Upper lobe of left lung (tissue), 4 donors: ENCODE measurements around the gene PCDHGA7.

Experiments
- CTCF ChIP-seq, 6 experiments: fragments of 450-650 bp in 4 of 6; fragments of 200-600 bp in 2 of 6; sonication (generic) in 2 of 6; IDR thresholded peaks; one replicate each; pipeline ENCODE4 v1.5.1; 2016 to 2019; ENCODE audit warnings: antibody characterized with exemption in 6 of 6
- POLR2A ChIP-seq, 4 donors: fragments of 450-650 bp; IDR thresholded peaks; one replicate each; pipeline ENCODE4 v1.5.1; 2016 to 2017; ENCODE audit warnings: antibody characterized with exemption in 4 of 4, mild to moderate bottlenecking in 2 of 4
- POLR2AphosphoS5 ChIP-seq, 2 donors: sonication (generic); formaldehyde crosslinking; IDR thresholded peaks; one replicate each; pipeline ENCODE4 v1.5.1; 2017; ENCODE audit warnings: antibody characterized with exemption in 2 of 2

- TF ChIP-seq CTCF (IDR thresholded peaks at IDR 0.05), result no peak
- TF ChIP-seq POLR2AphosphoS5 (IDR thresholded peaks at IDR 0.05), result no peak
- TF ChIP-seq POLR2A (IDR thresholded peaks at IDR 0.05), result no peak
Observed at GRCh38 chr5:141413540-141414069, 31.1 kb downstream of the PCDHGA7 start.
